ENCODE measurements around the gene TXNL4A.

GRCh38 chr18:79922971-79923411 is 65.4 kb downstream of the TXNL4A start:
- TF ChIP-seq ZFX (IDR thresholded peaks at IDR 0.05) (no peak), CTCF (conservative IDR thresholded peaks at IDR 0.05) (no peak)
